ENCODE data around the gene LAMB3.

GRCh38 chr1:209627732-209628196 lies 24.5 kb downstream of the LAMB3 start:
- TF ChIP-seq CTCF (IDR thresholded peaks at IDR 0.05; ENCODE audit: poor library complexity, severe bottlenecking) (peak; percentile 97), TAF1 (IDR thresholded peaks at IDR 0.05; ENCODE audit: low read depth) (no peak), POLR2AphosphoS5 (IDR thresholded peaks at IDR 0.05) (no peak), EZH2 (IDR thresholded peaks at IDR 0.05; ENCODE audit: borderline replicate concordance, insufficient read depth, low read length, poor library complexity, severe bottlenecking) (no peak)
